HFF-Myc (cell line): ENCODE data around the gene ABCE1.

ENCODE experiments used
- DNase-seq: peaks from one replicate; pipeline ENCODE4 v3.0.0-alpha.2; 2011; ENCODE audit warnings: low read depth; ENCODE audit errors: extremely low read depth
- H3K4me3 ChIP-seq: replicated peaks from 2 replicates; pipeline ENCODE4 v1.5.1; 2011; ENCODE audit warnings: low read depth, mild to moderate bottlenecking, control low read depth, low read length
- CTCF ChIP-seq: IDR thresholded peaks from 2 replicates; pipeline ENCODE4 v1.5.1; 2012; ENCODE audit warnings: mild to moderate bottlenecking, low read depth, low read length, control low read depth; ENCODE audit errors: missing control alignments

ABCE1 gene

GRCh38 chr4:145061318-145061920, 36.7 kb upstream of the ABCE1 start:
- no peak overlapping the region for H3K4me3 ChIP-seq
- no peak for TF ChIP-seq CTCF
- peak; percentile 35 for DNase-seq

GRCh38 chr4:145066063-145066501, 32.0 kb upstream of the ABCE1 start:
- no peak for DNase-seq
- H3K4me3 ChIP-seq: no peak overlapping the region
- TF ChIP-seq CTCF: no peak

GRCh38 chr4:145069361-145069760, 28.8 kb upstream of the ABCE1 start:
- DNase-seq: no peak
- no peak for TF ChIP-seq CTCF

GRCh38 chr4:145071560-145071959, 26.6 kb upstream of the ABCE1 start:
- no peak overlapping the region for H3K4me3 ChIP-seq
- TF ChIP-seq CTCF: no peak
- no peak for DNase-seq

More at GRCh38 chr4:145069361-145069760, 28.8 kb upstream of the ABCE1 start:
- H3K4me3 ChIP-seq: no peak overlapping the region

- DNase-seq: no peak
- TF ChIP-seq CTCF: no peak
- no peak overlapping the region for H3K4me3 ChIP-seq
Measured at GRCh38 chr4:145075742-145076468, 22.2 kb upstream of the ABCE1 start.

GRCh38 chr4:145076469-145076855, 21.6 kb upstream of the ABCE1 start:
- no peak for TF ChIP-seq CTCF
- no peak overlapping the region for H3K4me3 ChIP-seq

More at GRCh38 chr4:145076469-145076855, 21.6 kb upstream of the ABCE1 start:
- no peak for DNase-seq
